Measurements from ENCODE around the gene SFRP2.

- TF ChIP-seq CTCF (IDR thresholded peaks at IDR 0.05; ENCODE audit: insufficient read depth, low read length) (no peak), POLR2AphosphoS5 (IDR thresholded peaks at IDR 0.05; ENCODE audit: low read depth) (no peak)
These were observed 10.8 kb upstream of the SFRP2 start for GRCh38 chr4:153799694-153800074.
